OCI-LY7 (cell line): ENCODE measurements around the gene ARHGAP31.

ENCODE experiments used
- CTCF ChIP-seq: fragments of 200-600 bp; sonication (generic); conservative IDR thresholded peaks from 2 replicates; pipeline ENCODE4 v1.5.1; 2014; ENCODE audit warnings: mild to moderate bottlenecking, antibody characterized with exemption, low read length, moderate library complexity, mixed read lengths
- EZH2phosphoT487 ChIP-seq: fragments of 200-600 bp; sonication (generic); IDR thresholded peaks from 2 replicates; pipeline ENCODE4 v1.6.1; 2018; ENCODE audit warnings: low read depth, borderline replicate concordance, mild to moderate bottlenecking, mixed run types, antibody characterized with exemption, low read length, moderate library complexity, mixed read lengths

GRCh38 chr3:119347036-119347435 is 52.9 kb downstream of the ARHGAP31 start:
- TF ChIP-seq CTCF (no peak), EZH2phosphoT487 (no peak)
